C4-2B (cell line): ENCODE data around the gene POTEJ.
"Not testable (repeated sequence)": the region's sequence is repeated elsewhere in the genome, so short reads cannot be mapped to it uniquely, and the experiment has no call there.

Experiments used
- CTCF ChIP-seq: fragments of 450-650 bp; conservative IDR thresholded peaks from 2 replicates; pipeline ENCODE4 v1.5.1; 2017; ENCODE audit warnings: mild to moderate bottlenecking
- ZFX ChIP-seq: fragments of 450-650 bp; IDR thresholded peaks from 2 replicates; pipeline ENCODE4 v1.6.1; 2017

DNA sequence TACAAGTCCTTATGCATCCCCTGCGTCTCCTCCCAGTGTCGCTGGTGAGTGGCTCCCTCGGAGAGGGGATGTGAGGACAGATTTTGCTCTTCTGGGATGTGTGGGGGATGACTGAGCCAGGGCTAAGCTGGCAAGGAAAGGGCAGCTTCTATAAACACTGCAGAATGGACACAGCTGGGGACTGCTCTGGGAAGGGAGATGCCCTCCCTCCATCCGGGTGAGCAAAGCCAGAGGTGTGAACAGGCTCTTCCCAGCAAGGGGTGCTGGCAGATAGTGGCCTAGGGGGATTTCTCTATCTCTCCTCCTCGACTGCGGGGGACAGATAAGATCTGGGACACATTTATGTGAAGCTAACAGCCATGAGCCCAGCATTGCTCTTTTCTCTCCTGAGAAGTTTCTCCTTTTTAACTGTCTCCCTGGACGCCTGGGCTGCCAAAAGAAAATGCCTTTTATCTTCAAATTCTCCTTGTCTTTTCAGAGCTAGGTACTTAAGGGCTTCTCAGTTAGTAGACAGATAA, 20.3 kb upstream of the POTEJ start:
- not testable (repeated sequence) for TF ChIP-seq CTCF, ZFX
